NCI-H1436 treated with DMSO at 0.1 percent for 48 hours (cell line): ENCODE results near the gene RBM15B.

Experiments used
- DNase-seq: peaks from one replicate; lab custom pipeline; 2025; lab: John Stamatoyannopoulos, UW

Gene RBM15B

GRCh38 chr3:51391566-51392354, 675 bp downstream of the RBM15B start:
- DNase-seq, result no peak

GRCh38 chr3:51392355-51393133, 1.5 kb downstream of the RBM15B start:
- no peak for DNase-seq

- no peak for DNase-seq
Measured at GRCh38 chr3:51393134-51393495, 2.0 kb downstream of the RBM15B start.

GRCh38 chr3:51393564-51393963, 2.5 kb downstream of the RBM15B start:
- DNase-seq, result no peak

- no peak for DNase-seq
Measured at GRCh38 chr3:51394541-51394940, 3.5 kb downstream of the RBM15B start.

GRCh38 chr3:51395493-51396213, 4.6 kb downstream of the RBM15B start:
- DNase-seq, result no peak

- no peak for DNase-seq
Measured at GRCh38 chr3:51396401-51396800, 5.3 kb downstream of the RBM15B start.

GRCh38 chr3:51397392-51397791, 6.3 kb downstream of the RBM15B start:
- DNase-seq, result no peak

- DNase-seq, result no peak
Measured at GRCh38 chr3:51398595-51399310, 7.7 kb downstream of the RBM15B start.

- no peak for DNase-seq
Measured at GRCh38 chr3:51400166-51400565, 9.1 kb downstream of the RBM15B start.

GRCh38 chr3:51401735-51402134, 10.7 kb downstream of the RBM15B start:
- no peak for DNase-seq

- DNase-seq, result no peak
Measured at GRCh38 chr3:51403675-51404074, 12.6 kb downstream of the RBM15B start.

GRCh38 chr3:51408021-51408420, 16.9 kb downstream of the RBM15B start:
- DNase-seq, result no peak

GRCh38 chr3:51408813-51409212, 17.7 kb downstream of the RBM15B start:
- no peak for DNase-seq

- DNase-seq, result no peak
Measured at GRCh38 chr3:51422211-51422610, 31.1 kb downstream of the RBM15B start.

- no peak for DNase-seq
Measured at GRCh38 chr3:51426921-51427320, 35.8 kb downstream of the RBM15B start.

- no peak for DNase-seq
Measured at GRCh38 chr3:51429138-51429537, 38.1 kb downstream of the RBM15B start.

- no peak for DNase-seq
Measured at GRCh38 chr3:51434110-51434509, 43.0 kb downstream of the RBM15B start.

- no peak for DNase-seq
Measured at GRCh38 chr3:51434746-51435327, 43.8 kb downstream of the RBM15B start.

GRCh38 chr3:51436998-51437639, 46.0 kb downstream of the RBM15B start:
- no peak for DNase-seq
